Fibroblast of gingiva (primary cell): ENCODE results near the gene CASZ1.

Experiments
- DNase-seq: peaks from one replicate; pipeline ENCODE4 v3.0.0-alpha.2; 2011; ENCODE audit warnings: low read depth

The CASZ1 gene

DNA sequence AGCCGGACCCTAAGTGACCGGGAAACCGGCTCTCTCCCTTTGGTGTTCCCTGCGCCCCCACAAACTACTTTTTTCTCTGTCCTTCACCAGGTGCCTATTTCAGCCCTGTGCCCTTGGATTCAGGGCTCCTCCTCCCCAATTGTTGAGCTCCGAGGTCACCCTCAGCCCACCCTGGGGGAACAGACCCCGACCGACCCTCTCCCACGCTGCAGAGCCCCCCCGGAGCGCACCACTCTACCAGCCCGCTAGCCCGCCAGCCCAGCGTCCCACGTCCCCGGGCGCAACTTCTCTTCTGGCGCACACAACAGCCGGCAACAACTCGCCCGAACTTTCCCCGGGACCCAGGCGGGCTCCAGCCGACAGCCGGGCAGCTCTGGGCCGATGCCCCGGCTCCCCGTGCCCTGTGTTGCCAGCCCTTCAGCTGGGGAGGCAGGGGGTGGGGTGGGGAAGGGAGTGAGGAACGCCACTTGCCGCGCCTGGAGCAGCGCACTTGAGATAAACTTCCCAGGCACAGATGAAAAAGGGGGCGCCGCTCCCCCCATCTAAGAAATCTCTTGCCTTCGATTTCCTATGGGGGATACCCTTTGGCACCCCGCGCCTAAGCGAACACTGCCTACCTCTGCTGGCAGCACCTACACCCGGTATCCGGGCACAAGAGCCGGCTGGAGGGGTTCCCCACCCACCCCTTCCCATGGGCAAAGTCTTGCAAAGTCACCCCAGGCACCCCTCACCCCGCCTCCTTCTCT is 997 bp downstream of the CASZ1 start:
- no peak for DNase-seq

DNA sequence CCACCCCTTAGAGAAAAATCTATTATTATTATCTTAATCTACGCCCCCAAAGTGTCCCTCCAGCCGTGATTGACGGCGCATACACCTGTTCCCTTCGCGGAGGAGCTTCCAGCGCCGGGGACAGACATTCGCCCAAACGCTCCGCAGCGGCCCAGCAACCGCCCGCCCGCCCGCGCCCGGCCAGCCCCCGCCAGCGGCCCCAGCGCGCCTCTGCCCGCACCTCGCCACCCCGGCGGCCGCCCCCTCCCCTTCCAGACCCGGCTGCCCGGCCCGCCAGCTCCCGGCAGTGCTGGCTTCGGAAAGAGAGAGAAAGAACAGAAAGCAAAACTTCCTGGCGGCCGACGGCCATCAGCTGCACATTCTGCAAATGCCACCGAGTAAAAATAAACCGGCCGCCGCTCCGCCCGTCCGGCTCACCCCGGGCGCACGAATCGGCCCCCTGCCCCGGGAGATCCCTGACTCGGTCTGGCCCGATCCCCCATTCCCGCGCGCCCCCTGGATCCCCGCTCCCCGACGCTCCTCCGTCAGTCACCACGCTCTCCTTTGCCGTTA is 1.6 kb downstream of the CASZ1 start:
- DNase-seq = no peak

DNA sequence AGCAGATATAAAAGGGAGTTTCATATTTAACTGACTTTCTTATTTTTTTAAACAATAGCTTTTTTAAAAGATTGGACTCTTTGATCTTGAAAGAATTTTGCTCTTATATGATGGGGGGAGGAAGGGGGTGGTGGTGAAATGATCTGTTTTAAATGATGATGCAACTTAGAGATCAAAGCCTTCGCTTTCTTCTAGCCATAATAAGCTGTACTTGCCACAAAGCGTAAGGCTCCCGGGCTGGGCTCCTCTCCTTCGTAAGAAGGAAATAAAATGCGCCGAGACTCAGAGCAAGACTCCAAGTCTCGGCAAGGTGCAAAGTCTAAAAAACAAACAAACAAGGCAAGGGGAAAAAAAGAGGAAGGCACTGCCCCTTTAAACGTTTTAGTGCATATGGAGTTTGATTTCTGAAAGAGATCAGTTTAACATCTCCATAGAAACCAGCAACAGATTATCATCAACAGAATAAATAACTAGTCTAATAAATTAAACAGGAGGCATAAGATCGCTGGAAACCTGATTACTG is 3.3 kb downstream of the CASZ1 start:
- DNase-seq = no peak

DNA sequence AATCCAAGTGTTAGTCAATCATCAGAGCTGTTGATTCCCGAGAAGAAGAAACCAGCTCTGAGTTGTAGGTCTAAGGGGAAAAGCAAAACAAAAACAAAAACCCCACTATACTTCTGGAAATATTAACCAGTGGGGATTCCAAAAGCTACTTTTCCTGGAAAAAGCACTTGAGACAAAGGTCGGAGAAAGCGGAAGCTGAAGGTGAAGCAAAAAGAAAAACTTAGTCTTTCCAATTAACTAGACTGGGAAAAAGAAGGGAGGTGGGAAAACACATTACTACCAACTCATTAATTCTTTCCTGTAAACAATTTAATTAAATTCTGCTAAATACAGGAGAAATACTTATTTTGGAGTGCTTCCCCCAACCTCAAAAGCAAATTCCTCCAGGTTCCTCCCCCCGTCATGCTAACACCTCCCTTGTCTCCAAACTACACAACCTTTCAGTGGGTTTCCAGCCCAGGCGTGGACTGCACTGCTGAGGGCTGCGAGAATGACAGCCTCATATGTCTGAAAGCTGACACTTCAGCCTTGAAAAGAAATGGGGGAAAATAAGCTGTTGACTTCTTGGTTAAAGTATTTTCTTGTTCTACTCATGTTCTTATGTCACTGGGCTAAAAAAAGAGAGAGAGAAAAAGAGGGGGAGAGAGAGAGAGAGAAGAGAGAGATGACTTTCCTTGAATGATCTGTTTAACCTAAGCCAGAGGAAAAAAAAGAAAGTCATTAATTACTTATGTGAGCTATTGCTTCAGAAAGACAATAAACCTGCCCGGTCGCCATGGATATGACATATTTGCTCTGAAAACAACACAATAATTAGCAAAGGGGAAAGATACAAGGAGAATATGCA is 5.1 kb downstream of the CASZ1 start:
- no peak for DNase-seq

DNA sequence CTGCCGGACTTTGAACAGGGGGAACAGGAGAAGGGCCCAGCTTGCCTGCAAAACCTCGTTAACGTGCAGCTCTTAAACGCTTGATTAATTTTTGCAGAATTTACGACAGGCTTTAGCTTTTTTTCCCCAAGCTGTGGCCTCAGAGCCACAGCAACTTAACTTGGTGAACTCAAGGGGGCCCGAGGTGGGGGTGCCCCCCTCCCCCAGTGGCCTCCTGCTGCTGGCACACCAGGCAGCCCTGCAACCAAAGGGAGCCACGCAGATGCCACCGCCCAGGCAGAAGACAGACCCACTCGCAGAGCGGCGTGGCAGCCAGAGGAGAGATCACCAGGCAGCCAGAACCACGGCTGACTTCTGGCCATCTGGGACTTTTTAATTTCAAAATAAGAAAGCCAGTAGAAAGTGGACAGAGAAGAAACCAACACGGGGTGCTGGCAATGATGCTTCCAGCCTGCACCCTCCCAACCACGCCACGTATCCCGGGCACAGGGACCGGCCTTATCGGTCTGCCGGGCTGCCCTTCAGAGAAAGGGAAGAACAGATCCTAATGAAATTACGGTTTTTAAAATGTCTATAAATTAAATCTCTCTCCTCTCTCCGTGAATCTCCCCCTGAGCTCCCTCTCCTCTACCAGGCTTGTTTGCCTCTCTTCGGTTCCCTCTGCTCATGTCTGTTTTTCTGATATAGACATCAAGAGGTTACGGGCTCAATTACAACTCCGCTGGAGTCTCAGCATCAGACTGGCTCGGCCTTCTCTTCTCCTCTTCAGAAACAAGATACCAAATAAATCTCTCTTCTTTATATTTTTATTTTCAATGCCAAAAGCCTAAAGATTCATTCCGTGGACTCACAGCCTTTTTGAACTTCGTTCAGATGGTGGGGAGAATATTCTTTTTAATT is 6.4 kb downstream of the CASZ1 start:
- no peak for DNase-seq

DNA sequence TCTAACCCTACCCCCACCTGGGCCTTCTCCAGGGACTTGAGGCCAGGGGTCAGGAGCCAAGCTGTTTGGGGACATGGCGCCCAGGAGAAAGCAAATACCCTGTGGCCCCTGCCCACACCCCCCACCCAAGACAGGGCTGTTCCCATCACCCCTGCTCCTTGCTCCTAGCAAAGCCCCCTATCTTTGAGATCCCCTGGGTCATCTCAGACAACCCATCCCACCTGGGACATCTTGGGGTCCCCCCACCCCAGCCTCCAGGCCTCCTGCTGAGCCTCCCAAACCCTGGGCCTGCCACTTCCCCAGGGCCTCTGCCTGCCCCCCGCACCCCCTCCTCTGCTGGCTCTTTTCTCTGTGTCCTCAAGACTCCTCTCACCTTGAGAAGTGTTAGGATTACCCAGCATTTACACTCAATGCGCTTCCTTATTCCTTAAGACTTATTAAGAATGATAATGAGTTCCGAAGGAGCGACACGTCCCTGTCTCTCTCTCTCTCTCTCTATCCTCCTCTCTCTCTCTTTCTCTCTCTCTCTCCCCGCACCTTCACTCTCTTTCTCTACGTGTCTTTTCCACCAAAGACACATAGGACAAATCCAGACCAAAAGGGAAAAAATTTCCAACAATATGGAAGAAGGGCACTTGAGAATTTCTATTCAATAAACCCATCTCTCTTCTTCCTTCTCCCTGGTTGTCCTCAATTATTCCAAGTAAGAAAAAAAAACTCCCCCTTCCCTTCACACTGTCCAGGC is 7.2 kb downstream of the CASZ1 start:
- DNase-seq = no peak

DNA sequence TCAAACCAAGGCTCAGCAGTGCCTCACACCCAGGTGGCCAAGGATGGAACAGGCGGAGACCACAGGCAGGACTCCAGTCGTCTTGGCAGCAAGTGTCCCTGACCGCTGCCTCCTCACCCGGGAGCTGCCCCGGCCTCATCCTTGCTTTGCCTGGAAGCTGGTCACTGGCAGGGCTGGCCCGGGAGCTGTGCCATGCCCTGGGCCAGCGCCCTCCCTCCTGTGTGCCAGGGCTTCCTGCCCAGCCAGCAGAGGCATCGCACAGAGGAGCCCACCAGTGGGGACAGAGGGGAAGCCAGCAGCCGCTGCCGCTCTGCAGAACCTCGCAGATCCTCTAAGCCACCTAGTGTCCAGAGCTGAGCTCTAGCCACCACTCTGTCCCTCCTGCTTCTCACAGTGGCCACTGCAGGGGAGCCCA is 7.8 kb downstream of the CASZ1 start:
- DNase-seq = no peak

DNA sequence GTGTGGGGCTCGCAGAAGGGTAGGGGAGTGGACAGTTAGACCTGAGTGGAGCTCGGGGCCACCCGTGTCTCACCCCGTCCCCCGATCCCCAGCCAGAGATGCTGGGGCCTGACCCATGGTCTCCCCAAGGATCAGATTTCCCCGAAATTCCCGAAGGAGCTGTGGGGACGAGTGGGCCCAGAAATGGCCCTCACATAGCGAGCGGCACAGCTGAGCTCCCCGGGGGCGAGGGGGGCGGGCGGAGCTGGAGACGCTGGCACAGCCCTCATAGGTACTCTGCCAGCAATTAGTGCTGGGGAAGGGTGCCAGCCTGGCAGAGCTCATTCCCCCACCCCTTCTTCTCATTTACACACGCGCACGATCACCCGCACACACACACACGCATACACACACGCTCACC is 9.2 kb downstream of the CASZ1 start:
- no peak for DNase-seq

DNA sequence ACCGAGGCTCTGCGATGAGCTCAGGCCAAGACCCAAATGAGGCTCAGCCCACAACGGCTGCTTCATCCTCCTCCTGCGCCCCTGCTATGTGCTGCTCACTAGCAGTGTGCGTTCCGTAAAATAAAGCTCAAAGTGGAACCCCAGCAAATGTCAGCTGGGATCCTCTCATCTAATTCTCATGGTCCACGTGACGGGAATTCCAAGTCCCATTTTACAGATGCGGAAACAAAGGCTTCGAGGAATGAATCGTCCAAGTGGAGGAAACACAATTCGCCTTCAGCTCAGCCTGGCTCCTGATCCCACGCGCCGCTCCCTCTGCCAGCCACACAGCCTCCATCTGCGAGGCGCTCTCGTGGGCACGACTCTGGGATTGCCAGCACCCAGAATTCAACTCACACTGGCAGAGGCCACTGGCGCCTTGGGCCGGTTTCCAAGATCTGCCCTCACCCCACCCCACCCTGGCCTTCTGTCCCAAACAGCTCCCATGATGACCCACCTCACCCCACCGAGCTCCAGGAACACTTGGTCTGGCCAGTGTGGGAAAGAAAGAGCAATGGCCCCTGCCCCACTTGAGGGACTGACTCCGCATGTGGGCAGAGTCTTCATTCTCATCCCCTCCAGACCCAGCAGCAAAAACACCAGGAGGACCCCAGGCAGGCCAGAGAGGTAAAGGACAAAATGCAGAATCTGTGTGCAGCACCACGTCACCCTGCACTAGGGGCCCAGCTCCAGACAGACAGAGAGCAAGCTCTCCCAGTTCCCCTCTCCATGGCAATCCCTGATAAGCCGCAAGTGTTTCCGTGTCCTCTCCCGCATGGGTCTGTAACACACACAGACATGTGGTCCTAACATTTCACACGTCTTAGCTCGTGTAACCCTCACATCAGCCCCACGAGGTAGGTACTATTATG is 10.5 kb downstream of the CASZ1 start:
- DNase-seq = no peak

DNA sequence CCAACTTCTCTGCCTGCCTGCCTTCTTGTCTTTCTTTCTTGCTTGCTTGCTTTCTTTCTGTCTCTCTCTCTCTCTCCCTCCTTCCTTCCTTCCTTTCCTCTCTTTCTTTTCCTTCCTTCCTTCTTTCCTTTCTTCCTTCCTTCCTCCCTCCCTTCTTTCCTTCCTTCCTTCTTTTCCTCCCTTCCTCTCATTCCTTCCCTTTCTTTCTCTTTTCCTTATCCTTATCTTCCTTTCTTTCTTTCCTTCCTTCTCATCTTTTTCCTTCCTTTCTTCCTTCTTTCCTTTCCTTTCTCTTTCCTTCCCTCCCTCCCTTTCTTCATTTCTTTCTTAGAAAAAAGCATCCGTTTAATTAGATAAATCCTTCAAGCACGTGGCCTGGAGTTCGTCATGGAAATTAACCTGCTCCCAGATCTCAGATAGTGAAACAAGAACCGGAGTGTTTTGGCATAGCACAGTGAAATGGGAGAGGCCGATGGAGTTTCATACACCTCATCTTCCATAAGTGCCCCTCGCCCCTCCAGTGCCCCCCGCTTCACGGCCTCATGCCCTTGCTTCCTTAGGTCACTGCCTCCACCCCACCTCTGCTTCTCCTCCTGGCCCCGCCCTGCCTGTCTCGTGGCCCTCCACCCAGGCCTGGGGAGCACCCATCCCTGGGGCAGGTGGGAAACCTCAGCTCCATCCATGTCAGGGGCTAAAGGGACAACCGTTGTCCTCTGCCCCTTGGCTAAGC is 11.3 kb downstream of the CASZ1 start:
- DNase-seq = no peak

DNA sequence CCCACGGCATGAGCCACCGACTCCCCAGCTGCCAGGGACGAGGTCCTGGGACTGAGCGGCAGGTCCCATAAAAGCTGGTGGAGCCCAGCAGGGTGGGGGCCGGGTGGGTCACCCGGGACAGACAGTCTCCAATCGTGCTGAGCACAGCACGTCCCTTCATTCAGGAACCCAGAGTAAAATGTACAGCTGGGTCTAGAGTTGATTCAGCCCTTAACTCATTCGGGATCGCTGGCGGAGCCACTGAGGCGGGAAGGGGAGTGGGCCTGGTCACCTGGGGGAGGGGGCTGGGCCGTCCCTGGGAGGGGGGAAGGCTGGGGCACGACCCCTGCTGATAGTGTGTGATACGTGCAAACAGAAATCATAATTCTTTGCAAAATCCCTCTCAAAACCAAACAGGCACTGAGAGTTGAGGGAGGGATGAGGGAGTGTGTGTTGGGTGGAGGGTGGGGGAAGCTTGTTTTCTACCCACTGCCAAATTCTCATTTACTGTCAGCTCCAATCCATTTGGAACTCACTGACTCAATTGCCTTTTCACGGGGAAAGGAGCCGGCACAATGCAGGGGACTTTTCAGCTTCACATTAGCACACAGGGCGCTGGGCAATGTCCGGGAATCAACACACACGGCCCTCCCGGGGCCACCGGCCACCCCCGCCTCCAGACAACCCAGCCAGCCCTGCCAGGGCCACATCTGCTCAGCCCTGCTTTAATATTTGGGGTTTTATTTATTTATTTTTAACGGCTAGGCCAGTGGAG is 13.8 kb downstream of the CASZ1 start:
- no peak for DNase-seq

DNA sequence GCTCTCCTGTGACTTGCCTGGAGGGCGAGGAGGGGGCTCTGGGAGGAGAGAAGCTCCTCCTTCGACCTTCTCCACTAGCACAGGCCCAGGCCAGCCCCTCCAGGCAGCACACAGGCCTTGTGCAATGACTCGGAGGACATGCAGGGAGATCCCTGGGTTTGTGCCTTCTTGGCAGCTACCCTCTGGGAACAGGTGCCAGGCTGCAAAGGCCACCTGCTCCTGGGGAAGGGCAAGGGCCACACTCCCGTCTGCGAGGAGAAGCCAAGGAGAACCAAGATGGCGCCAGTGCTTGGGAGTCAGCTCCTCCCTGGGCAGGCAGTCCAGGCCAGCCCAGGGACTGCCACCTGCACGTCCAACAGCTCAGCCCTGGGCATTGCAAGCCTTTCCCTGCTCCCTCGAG is 15.3 kb downstream of the CASZ1 start:
- no peak for DNase-seq

DNA sequence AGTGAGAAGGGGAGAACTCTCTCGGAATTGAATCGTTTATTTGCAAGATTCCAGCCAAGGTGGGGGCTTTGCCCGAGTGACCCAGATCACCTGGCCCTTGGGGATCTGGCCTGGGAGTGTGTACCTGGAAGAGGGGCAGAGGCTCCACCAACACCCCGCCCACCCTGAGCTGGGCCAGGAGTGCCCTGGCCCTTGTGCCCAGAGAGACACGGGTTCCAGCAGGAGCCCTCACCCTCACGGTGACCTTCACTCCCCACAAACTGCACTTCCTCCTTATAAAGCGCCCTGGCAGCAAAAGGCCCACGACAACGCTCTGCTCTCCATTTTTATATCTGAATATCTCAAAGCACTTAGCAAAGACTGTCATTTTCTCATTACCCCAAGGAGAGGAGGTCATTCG is 16.6 kb downstream of the CASZ1 start:
- no peak for DNase-seq

DNA sequence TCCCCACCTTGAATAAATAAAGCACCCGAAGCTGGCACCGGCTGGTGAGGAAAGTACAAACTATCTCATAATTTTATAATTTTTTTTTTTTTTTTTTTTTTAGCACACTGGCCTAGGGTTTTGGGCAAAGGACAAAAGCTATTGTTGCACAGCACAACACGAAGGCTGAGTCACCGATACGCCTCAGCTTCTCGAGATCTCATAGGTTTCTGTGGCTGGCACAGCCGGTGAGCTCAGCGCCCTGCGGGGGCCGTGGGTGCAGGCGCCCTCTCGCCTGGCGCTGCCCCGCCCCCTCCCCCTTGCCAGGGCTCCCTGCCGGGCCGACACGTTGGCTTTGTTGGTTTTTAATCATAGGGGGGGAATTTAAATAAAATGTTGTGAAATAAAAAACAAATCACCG is 17.2 kb downstream of the CASZ1 start:
- DNase-seq = no peak

DNA sequence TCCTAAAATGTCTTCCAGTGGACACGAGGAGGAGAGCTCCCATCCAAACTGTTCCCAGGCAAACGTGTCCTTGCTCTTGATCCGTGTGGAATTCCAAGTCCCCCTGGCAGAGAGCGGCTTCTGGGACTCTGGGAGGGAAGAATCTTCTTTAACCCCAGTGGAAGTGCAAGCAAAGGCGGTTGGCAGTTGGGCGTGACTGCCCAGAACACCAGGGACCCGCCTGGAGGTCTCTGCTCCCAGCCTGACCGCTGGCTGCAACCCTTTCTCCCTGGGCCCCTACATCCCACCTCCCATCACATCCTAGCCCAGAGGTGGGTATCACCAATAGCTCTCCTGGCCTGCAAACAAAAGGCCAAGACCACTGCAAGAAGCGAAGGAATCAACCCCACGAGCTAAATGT is 17.8 kb downstream of the CASZ1 start:
- no peak for DNase-seq

DNA sequence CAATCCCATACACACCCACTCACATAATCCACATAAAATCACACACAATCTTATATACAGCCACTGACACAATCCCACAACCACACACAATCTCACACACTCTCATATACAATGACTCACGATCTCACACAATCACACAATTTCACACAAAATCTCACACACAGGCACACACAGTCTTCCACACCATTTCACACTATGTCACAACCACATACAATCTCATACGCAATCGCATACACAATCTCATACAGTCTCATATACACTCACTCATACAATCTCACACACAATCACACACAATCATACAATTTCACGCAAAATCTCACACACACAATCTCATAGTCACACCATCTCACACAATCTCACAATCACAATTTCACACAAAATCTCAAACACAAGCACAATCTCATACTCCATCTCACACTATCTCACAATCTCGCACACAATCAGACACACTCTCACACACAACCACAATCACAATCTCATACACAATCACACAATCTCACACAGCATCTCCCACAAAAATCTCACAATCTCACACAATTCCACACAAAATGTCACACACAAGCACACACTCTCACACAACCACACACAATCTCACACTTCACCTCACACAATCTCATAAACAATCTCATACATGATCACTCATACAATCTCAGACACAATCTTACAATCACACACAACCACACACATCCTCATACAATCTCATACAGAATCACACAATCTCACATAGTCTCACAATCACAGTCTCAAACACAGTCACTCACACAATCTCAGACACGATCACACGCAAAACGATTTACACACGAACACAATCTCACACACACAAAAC is 18.5 kb downstream of the CASZ1 start:
- no peak for DNase-seq

DNA sequence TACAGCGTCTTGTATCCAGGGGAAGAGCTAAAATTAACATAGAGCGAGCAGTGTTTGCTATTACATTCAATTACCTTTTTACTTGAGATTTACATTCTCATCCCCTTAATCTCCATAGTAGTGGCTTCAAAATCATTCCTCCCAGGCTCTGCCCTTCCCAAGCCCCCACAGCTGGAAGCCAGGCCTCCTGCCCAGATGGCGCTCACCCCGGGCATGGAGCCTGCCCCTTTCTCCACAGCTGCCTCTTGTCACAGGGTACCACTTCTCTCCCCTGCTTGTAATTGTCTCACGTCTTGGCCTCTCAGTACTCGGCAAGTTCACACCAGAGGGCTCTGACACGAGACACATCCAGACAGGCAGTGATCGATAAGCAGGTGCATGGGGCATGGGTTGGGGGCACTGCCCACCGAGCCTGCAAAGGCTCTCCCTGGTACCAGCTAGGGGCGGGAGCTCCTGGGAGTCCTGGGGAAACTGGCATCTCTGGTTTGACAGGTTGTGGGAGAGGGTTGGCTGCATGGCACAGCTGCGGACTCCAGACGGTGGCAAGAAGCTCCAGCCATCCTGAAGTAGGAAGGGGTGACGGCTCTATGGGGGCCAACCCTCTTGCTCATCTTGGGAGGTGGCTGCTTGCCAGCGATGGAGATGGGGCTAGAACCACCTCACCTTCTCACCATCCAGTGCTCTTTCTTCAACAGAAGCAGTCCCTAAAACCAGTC is 20.1 kb downstream of the CASZ1 start:
- no peak for DNase-seq
